HG02623 (cell line): ENCODE results near the gene TARS1.

Experiments
- ATAC-seq: cut with Tn5 transposase; IDR thresholded peaks from one replicate; pipeline ENCODE4 v1.9.1; 2021; ENCODE audit warnings: moderate library complexity; ENCODE audit not compliant: unreplicated experiment

TARS1 gene

DNA sequence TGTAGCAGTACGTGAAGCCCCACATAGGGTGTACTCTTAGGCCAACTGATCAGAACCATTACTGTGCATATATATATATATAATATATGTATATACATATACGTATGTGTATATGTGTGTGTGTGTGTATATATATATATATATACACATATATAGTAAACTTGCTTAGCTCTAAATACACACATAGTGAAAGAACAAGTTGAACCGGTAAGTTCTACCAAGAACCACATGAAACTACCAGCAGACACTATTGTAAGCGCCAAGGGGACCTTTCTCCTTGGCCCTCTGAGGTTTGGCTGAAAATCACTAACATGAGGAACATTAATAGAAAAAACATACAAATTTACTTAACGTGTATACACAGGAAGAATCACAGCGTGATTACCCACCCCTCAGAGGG lies 1.8 kb upstream of the TARS1 start:
- ATAC-seq, result no peak

DNA sequence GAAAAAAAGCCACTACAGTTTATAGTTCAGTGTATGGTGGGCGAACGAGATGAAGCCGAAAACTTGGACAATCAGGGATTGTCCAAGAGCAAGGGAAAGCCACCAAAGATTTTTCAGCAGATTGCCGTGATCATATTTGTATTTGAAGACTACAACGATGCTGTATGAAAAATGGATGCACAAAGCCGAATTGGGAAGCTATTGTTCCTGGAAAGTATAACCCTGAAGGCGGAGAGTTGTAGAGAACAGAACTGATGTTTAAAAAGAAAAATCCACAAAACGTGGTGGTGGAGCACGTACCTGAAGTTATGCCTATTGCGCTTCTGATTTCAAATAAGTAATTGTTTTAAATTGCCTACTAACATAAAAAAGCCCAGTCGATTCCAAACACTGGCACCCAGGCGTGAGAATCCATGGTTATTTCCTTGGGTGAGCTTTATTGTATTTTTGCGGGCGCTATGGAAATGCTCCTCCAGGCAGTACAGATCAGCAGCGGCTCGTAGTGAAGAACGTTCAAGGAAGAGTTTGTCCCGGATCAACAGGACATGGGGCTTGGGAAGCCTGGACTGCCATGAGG lies 772 bp upstream of the TARS1 start:
- ATAC-seq, result no peak

DNA sequence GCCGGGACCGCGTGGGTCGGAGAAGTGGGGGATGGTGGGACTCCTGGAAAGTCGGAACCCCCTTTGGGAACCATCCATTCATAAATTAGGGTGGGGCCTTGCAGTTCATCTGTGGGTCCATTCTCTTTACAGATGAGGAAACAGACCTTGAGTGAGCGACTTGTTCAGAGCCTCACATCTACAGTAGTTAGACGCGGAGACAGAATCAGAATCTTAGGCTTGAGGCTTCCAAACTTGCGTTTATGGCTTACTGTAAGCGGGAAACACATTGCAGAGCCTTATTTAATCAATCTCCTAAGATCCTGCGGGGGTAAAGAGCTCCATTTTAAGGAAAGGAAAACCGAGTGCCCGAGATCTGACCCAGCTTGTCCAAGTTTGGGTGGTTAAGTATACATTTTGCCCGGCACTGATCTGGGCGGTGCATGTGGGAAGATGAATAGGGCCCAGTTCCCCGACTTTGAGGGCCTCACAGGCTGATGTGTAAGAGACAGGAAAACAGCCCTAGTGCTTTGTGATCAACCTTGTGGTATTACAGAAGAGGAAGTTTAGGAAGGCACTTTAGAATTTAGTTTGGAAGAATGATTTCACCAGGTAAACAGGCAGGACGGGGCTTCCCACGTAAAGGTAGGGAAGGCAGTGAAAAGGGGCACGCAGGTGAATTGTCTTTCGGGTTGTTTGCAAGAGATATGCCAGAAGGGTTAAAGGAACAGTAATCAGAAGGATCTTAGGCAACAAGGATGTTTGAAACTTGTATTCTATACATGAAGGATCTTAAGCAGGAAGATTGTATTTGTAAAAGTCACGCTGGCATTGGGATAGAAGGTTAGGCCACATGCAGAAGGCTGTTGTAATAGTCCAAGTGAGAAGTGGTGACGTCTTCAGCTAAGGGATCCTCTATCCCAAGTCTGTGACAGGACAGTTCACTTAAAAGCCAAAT lies 744 bp downstream of the TARS1 start:
- no peak for ATAC-seq

DNA sequence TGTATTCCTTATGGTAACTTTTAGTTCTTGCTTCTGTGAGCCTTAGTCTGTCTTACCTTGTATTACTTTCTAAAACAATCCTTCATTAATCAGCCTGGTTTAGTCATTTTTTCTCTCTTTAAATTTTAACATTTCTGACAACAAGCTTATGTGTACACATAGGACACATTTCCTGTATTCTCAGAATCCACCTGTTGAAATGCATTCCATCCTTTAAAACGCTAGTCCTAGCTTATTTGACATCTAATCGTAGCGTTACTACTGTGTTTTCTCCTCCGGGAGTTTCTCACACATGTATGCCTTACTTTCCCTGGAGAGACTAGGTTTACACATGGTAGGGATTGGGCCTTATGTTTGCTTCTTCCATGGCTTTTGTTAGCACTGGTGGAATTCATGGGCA lies 3.8 kb downstream of the TARS1 start:
- no peak for ATAC-seq

DNA sequence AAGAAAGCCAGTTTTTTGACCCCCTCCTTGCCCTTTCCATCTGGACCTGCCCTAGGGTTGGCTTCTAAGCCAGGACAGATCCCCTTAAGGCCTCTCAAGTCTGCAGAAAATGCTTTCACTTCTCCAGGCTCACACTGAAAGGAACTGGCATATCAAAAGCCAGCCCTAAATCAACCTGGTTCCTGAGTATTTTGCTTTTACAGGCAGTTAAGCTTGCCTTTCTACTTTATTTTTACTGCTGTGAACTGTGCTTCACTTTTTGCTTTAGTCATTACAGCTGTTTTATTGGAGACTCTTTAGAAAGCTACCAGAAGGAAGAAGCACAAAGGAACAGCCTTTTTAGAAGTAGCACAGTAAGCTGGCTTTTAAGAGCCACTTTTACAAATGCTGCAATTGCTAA lies 5.0 kb downstream of the TARS1 start:
- ATAC-seq, result no peak

DNA sequence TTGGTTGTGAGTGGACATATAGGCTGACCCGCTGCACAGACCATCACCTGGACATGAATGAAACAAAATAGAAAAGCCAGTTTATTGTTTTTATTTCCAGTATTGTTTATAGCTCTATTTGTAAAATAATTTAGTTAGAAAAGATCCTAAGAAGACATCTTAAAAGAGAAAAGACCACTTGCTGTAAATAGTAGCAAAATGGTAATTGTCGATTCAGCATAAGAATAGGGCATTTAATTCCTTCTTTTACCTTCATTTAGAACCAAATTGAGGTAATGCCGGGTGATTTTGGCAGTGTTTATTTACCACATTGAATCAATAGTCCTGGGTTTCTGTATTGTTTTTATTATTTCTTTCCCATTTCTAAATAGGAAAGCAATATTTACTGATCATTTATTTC lies 7.4 kb downstream of the TARS1 start:
- no peak for ATAC-seq

DNA sequence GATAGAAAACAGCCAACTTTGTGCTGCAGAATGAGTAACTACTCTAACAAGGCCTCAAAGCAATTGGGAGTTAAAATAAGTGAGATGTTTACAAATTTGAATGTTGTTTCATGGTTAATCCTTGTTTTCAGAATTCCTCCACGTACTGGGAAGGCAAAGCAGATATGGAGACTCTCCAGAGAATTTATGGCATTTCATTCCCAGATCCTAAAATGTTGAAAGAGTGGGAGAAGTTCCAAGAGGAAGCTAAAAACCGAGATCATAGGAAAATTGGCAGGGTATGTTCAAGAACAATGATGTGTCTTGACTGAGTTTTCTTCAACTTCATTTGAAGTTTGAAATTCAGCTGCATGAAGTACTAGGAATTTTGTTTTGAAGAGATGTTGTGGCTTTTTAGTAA lies 16.4 kb downstream of the TARS1 start:
- no peak for ATAC-seq

DNA sequence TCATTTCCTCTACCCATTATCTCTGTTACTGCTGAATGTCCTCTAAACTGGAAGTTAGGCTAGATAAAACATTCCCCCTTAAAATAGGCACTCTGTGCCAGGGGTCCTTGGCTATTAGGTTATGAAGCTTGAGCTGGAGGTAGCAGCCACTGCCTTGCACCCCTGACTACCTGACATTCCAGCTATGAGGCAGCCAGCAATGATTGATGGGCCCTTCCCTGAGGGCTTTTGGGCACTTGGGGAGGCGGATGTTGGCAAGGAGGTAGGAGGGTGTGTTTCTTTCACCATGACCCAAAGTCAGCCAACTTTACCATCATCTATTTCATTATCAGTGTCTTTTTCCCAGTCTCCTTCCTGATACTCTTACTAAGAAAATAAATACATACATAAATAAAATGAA lies 17.1 kb downstream of the TARS1 start:
- ATAC-seq, result no peak

DNA sequence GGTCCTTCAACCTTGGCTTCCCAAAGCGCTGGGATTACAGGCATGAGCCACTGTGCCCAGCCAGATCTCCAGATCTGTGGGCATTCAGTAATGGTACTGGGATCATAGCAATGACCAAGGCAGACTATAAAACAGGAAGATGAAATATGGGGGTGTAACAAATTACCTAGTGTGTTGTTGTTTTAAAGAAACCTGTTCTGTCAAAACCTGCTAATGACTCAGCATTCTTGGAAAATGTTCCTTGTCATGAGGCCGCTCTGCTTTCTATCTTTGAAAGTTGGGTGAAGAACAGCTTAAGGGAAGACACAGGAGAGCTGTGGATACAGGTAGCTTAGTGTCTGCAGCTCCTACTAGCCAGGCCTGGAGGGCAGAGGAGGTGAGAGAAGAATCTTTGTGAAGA lies 19.4 kb downstream of the TARS1 start:
- no peak for ATAC-seq

DNA sequence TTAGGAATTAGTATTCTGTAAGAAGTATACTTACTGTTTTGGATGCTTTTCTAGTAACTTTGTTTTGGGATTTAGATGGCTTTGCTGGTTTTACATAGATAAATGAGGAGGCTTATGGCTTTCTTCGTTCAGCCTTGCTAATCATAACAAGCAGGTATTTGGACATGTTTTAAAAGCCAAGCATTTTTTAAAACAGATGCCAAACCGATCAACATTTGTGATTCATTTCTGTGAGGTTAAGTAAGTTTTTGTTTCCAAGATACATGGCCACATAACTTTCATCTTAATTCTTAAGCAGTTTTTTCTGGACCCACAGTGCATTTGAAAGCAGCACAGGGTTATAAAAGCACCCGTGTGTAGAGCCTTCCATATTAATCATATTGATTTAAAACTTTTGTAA lies 21.7 kb downstream of the TARS1 start:
- ATAC-seq, result no peak

DNA sequence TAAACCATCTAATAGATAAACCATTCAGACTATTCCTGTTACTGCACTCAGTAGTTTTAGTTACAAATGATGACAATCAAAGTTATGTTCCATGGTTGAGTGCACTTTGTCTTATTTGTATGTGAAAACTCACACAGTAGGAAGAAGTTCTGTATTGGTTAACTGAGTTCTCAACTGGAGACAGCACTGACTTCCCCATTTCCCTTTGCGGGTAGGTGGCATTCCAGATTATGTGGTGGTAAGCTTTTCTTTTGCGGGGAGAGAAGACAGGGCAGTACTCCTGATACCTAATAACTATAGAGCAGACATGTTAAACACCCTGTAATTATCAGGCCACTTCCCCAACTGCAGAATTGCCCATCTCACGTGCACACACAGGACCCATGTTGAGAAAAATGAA lies 24.4 kb downstream of the TARS1 start:
- no peak for ATAC-seq

DNA sequence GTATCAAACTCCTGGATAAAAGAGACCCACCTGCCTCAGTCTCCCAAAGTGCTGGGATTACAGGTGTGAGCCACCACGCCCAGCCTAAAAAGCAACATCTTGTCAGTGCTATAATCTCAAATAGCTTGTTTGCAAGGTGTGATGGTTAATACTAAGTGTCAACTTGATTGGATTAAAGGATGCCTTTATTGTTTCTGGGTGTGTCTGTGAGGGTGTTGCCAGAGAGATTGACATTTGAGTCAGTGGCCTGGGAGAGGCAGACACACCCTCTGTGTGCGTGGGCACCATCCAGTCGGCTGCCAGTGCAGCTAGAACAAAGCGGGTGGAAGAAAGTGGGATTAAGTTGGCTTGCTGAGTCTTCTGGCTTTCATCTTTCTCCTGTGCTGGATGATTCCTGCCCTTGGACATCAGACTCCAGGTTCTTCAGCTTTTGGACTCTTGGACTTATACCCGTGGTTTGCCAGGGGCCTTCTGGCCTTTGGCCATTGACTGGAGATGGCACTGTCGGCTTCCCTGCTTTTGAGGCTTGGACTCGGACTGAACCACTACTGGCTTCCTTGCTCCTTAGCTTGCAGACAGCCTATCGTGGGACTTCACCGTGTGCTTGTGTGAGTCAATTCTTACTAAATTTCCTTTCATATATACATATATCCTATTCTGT lies 28.1 kb downstream of the TARS1 start:
- ATAC-seq, result no peak

DNA sequence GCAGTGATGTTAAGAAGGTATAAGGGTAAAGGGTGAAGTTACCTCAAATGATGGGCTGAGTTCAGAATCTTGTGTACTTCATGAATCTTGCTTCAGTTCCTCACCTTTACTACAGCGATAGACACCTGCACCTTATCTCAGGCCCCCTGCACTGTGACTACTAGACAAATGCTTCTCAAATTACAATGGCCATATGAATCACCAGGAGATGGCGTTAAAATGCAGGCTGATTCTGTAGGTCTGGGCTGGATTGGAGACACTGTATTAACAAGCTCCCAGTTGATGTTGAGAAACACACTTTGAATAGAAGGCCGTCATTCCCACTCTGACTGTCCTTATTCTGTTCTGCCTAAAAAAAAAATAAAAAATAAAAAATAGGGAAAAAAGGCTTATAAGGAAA lies 29.8 kb downstream of the TARS1 start:
- ATAC-seq, result no peak

DNA sequence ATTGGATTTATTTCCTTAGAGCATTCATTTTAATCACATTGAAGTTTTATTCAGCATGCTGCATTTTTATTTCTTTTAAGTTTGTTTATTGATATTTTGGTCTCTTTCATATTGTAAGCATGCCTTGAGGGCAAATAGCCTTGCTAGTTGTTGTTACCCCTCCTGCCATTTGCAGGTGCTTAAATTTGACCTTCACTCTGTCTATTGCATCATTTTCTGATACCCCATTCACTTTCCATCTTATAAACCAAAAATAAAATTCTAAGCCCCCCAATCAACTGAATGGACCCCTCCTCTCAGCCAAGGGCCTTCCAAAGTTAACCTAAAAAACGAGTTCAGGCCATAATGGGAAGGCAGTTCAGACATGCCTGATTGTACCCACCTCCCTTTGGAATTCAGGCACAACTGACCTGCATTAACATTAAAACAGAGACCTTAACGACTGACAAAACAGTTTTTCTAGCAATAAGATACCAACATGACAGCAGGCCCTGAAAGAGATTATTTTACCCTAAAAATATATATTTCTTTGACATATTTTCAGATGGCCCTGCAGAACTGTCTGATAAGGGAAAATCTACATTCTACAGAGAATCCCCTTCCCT lies 32.1 kb downstream of the TARS1 start:
- ATAC-seq, result no peak

DNA sequence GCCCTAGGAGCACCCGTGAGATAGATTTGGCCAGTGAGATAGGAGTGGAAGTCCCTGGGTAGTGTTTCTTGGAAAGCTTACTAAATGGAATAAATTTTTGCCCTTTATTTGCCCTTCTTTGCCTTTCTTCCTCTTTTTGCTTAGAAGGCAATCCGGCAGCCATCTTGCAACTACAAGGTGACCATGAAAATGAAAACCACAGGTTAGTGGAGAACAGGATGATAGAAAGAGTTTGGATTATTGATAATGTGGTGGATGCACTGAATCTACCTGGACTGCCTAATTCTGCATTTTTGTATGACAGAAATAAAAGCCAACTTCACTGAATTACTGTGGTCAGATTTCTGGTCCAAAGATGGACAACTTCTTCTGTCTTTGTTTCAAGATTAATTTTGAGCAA lies 33.2 kb downstream of the TARS1 start:
- no peak for ATAC-seq

DNA sequence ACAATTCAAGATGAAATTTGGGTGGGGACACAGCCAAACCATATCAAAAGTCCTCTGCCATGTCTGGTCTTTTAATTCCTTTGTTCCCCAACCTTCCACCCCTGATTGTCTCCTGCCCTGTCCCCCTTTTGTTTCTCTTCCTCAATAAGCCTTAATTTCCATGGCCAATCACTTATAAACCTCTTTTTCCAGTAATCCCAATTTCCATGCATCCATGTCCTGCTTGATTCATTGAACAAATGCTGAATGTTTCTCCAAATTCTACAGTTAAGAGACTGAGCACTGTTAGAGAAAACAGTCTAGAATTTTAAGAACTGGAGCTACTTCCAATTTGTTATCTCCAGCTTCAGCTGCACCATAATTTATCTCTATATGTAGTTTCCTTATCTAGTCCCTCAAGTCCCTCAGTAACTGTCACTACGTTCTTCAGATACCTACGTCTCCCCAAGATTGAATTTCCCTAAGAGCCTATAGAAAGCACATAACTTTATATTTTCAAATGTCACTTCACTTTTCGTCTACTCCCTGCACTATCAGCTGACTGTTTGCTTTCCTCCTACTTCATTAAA lies 34.2 kb downstream of the TARS1 start:
- ATAC-seq, result no peak

DNA sequence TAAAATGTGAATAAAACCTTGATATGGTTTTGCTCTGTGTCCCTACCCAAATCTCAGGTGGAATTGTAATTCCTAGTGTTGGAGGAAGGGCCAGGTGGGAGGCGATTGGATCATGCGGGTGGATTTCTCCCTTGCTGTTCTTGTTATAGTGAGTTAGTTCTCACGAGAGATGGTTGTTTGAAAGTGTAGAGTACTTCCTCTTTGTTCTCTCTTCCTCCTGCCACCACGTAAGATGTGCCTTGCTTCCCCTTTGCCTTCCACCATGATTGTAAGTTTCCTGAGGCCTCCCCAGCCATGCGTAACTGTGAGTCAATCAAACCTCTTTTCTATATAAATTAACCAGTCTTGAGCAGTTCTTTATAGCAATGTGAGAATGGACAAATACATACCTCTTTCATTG lies 34.9 kb downstream of the TARS1 start:
- no peak for ATAC-seq

DNA sequence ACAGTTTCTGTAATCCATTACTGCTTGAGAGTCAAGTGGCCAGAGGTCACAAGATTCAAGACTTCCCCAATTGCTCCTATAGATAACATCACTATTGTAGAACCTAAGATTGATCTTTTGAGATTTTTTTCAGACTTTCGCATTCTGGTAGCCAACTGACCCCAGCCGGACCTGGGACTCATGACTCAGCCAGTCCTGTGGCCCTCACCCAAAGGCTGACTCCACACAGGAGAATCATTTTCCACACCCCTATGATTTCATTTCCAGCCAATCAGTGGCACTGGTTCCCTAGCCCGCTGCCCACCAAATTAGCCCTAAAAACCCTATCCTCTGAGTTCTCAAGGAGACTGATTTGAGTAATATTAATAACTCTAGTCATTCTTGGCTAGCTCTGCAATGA lies 36.2 kb downstream of the TARS1 start:
- ATAC-seq, result no peak

DNA sequence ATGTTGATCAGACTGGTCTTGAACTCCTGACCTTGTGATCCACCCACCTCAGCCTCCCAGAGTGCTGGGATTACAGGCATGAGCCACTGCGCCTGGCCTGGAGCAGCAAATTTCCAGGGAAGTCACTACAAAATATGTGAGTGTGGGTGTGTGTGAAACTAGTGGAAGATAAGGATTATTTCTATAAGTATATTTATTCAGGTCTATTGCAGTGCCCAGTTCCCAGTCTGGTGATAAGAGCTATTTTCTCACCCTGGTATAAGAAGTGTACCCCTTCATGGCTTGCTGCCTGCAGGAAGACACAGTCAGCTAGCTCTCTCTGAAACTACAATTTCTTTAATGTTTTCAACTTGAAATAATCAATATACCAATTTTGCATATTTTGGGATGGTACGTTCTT lies 37.1 kb downstream of the TARS1 start:
- ATAC-seq, result no peak

DNA sequence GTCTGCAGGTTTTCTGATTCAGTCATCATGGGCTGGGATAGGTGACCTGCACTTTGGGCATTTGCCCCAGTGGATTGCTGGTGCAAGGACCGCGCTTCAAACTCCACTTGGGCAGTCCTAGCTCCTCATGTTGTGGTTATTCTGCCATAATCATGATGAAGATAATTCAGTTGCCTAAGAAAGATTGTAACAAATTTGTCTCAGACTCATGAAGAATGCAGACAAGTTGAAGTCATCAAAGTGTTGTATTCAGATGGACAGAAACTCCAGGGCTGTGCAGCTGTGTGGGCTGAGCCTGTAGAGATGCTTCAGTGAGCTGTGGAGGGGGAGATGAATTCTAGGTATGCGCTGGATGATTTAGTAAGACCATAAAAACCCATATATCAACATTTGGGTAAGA lies 38.5 kb downstream of the TARS1 start:
- no peak for ATAC-seq

DNA sequence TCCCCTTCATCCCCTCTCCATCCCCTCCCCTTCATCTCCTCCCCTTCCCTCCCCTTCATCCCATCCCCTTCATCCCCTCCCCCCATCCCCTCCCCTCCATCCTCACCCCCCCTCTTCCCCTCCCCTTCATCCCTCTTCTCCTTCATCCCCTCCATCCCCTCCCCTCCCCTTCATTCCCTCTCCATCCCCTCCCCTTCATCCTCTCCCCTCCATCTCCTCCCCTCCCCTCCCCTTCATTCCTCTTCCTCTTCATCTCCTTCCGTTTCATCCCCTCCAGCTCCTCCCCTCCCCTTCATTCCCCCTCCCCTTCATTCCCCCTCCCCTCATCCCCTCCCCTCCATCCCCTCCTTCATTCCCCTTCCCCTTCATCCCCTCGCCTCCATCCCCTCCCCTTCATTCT lies 40.1 kb downstream of the TARS1 start:
- no peak for ATAC-seq
